Gastroesophageal sphincter (tissue), 3 donors: ENCODE data around the gene KCNJ12.

Experiments used
- POLR2A ChIP-seq, 2 donors: fragments of 450-650 bp; IDR thresholded peaks; one replicate each; pipeline ENCODE4 v1.6.1; 2017; ENCODE audit warnings: antibody characterized with exemption in 2 of 2, mild to moderate bottlenecking in 2 of 2, moderate library complexity in 1 of 2
- POLR2AphosphoS5 ChIP-seq: sonication (generic); formaldehyde crosslinking; IDR thresholded peaks from one replicate; pipeline ENCODE4 v1.6.1; 2017; ENCODE audit warnings: antibody characterized with exemption
- TF ChIP-seq, protein P1 (sequence below), 4 experiments: fragments of 200-600 bp in 2 of 4; fragments of 450-650 bp in 2 of 4; sonication (generic) in 1 of 4; IDR thresholded peaks; one replicate each; pipeline ENCODE4 v1.5.1; 2017 to 2019; ENCODE audit warnings: antibody characterized with exemption in 4 of 4, mild to moderate bottlenecking in 2 of 4, moderate library complexity in 2 of 4

DNA sequence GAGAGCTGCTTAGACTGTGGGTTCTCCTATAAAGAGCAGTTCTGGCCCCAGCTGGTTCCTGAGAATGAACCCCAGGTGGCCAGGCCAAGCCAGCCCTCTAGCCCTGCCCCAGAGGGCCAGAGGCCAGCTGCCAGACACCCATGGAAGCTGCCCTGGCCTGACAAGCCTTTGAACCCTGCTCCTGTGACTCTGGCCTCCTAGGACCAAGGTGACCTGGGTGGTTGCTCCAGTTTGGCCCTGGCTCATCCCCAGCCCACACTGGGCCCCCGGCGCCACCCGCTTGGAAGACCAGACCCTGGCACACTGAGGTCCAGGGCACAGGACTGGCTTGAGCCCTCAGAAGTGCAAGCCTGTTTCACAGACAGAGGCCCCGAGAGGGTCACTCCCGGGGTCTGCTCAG is 6.8 kb upstream of the KCNJ12 start:
- TF ChIP-seq, protein P1, sequence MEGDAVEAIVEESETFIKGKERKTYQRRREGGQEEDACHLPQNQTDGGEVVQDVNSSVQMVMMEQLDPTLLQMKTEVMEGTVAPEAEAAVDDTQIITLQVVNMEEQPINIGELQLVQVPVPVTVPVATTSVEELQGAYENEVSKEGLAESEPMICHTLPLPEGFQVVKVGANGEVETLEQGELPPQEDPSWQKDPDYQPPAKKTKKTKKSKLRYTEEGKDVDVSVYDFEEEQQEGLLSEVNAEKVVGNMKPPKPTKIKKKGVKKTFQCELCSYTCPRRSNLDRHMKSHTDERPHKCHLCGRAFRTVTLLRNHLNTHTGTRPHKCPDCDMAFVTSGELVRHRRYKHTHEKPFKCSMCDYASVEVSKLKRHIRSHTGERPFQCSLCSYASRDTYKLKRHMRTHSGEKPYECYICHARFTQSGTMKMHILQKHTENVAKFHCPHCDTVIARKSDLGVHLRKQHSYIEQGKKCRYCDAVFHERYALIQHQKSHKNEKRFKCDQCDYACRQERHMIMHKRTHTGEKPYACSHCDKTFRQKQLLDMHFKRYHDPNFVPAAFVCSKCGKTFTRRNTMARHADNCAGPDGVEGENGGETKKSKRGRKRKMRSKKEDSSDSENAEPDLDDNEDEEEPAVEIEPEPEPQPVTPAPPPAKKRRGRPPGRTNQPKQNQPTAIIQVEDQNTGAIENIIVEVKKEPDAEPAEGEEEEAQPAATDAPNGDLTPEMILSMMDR (IDR thresholded peaks at IDR 0.05): no peak
- no peak for TF ChIP-seq POLR2AphosphoS5
- TF ChIP-seq POLR2A (IDR thresholded peaks at IDR 0.05): no peak
